Airway epithelial cell (primary cell): Measurements from ENCODE around the gene CT45A3. TPM values are rescaled to one million over a fixed set of nuclear protein-coding genes. Genes with fewer than 3 reads are reported as not detected.

Source experiments
- total RNA-seq: library from RNA; depleted of rRNA; stranded (reverse); fragments of >200 nt; gene quantifications from 2 replicates; pipeline ENCODE4 v1.2.3, GENCODE V29; 2015

CT45A3 gene, protein sequence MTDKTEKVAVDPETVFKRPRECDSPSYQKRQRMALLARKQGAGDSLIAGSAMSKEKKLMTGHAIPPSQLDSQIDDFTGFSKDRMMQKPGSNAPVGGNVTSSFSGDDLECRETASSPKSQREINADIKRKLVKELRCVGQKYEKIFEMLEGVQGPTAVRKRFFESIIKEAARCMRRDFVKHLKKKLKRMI
- total RNA-seq, result not detected in 2 replicates

DNA sequence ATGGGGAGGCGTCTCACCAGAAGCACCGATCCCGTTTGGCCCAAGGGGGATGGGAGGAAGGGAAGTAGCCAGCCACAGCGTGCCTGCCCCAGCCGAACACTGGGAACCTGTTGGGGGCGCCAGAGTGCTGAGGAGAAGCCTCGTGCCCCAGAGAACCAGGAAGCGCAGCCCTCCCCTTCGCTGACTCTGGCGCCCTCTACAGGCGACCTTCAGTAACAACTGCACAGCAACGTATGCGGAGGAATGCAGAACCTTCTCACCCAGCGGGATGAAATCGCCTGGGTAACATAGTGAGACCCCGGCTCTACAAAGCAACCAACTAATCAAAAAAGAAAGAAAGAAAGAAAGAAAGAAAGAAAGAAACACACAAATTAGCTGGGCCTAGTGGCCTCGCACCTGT, at the start of gene CT45A3:
TSS of gene CT45A3 (minus strand) at position 101 of the 400 bp plus-strand sequence. CDS start 3,747 bp downstream, outside the sequence.

DNA sequence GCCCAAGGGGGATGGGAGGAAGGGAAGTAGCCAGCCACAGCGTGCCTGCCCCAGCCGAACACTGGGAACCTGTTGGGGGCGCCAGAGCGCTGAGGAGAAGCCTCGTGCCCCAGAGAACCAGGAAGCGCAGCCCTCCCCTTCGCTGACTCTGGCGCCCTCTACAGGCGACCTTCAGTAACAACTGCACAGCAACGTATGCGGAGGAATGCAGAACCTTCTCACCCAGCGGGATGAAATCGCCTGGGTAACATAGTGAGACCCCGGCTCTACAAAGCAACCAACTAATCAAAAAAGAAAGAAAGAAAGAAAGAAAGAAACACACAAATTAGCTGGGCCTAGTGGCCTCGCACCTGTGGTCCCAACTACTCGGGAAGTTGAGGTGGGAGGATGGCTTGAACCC, 34.7 kb upstream of the CT45A3 start, which contains the start of gene CT45A6:
TSS of gene CT45A6 (minus strand) at position 101 of the 400 bp plus-strand sequence. CDS start 3,794 bp downstream, outside the sequence.

DNA sequence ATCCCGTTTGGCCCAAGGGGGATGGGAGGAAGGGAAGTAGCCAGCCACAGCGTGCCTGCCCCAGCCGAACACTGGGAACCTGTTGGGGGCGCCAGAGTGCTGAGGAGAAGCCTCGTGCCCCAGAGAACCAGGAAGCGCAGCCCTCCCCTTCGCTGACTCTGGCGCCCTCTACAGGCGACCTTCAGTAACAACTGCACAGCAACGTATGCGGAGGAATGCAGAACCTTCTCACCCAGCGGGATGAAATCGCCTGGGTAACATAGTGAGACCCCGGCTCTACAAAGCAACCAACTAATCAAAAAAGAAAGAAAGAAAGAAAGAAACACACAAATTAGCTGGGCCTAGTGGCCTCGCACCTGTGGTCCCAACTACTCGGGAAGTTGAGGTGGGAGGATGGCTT, 17.4 kb upstream of the CT45A3 start, which contains the start of gene CT45A5:
TSS of gene CT45A5 (minus strand) at position 101 of the 400 bp plus-strand sequence. CDS start 3,774 bp downstream, outside the sequence.

DNA sequence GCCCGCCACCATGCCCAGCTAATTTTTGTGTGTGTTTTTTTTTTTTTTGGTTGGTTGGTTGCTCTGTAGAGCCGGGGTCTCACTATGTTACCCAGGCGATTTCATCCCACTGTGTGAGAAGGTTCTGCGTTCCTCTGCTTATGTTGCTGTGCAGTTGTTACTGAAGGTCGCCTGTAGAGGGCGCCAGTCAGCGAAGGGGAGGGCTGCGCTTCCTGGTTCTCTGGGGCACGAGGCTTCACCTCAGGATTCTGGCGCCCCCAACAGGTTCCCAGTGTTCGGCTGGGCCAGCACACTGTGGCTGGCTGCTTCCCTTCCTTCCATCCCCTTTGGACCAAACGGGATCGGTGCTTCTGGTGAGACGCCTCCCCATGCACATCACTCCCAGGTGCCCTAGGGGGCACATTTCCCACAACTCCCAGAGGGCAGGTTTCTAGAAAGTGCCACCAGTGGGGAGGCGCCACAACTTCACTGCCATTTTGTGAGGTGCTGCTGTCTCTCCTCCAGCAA, 54.8 kb downstream of the CT45A3 start, which contains the start of gene CT45A1:
TSS of gene CT45A1 (plus strand) at position 457 of the 507 bp plus-strand sequence. CDS start 5,302 bp downstream, outside the sequence.

Other genes with a start within 250 kb of the CT45A3 start
- gene INTS6L, start 247.5 kb downstream of the CT45A3 start, total RNA-seq, result 3.9 and 5.4 TPM in 2 replicates
- not detected in 2 replicates for gene CT45A1, start 54.6 kb downstream of the CT45A3 start, total RNA-seq
- gene CT45A5, start 17.3 kb upstream of the CT45A3 start, total RNA-seq, result not detected in 2 replicates
- not detected in 2 replicates for gene CT45A6, start 34.6 kb upstream of the CT45A3 start, total RNA-seq
- gene CT45A2, start 51.8 kb upstream of the CT45A3 start, total RNA-seq, result not detected in 2 replicates
- not detected in 2 replicates for gene CT45A7, start 69.1 kb upstream of the CT45A3 start, total RNA-seq
- not detected in 2 replicates for gene CT45A8, start 86.3 kb upstream of the CT45A3 start, total RNA-seq
- gene CT45A9, start 103.6 kb upstream of the CT45A3 start, total RNA-seq, result not detected in 2 replicates
- not detected in 2 replicates for gene CT45A10, start 125.3 kb upstream of the CT45A3 start, total RNA-seq
- gene SAGE1, start 125.5 kb upstream of the CT45A3 start, total RNA-seq, result not detected in 2 replicates
- gene MMGT1, start 205.8 kb upstream of the CT45A3 start, total RNA-seq, result 10.9 and 16.3 TPM in 2 replicates
- gene SLC9A6, start 217.2 kb upstream of the CT45A3 start, total RNA-seq, result 12.0 and 15.2 TPM in 2 replicates